A549 (cell line): ENCODE results near the gene CEACAM5. TPM values are rescaled to one million over a fixed set of nuclear protein-coding genes. Genes with fewer than 3 reads are reported as not detected.

Experiments used
- ATAC-seq, 2 experiments: fragments of 200-7000 bp in 1 of 2; fragments of >200 bp in 1 of 2; cut with Nextera tagmentation in 1 of 2; cut with Tn5 transposase in 1 of 2; 3 replicates each; pipeline versions ENCODE4 v1.8.0 to v1.9.1; 2018 to 2020; ENCODE audit warnings: mild to moderate bottlenecking in 1 of 2, moderate library complexity in 1 of 2
- CTCF ChIA-PET: fragments of 300-600 bp; sonication (Branson Sonifier 250); formaldehyde crosslinking; extraction: SDS; loops from one replicate; lab custom pipeline; 2021; ENCODE audit warnings: antibody characterized with exemption, inconsistent platforms; lab: Yijun Ruan, JAX
- POLR2A ChIA-PET: fragments of 350-600 bp; formaldehyde crosslinking; extraction: SDS; loops from one replicate; lab custom pipeline; 2021; ENCODE audit warnings: antibody characterized with exemption, inconsistent platforms; lab: Yijun Ruan, JAX
- DNase-seq, 2 experiments: peaks; one replicate each; pipeline versions ENCODE4 v3.0.0 to v3.0.0-alpha.2; 2011 to 2016; ENCODE audit warnings: low read depth in 1 of 2, low spot score in 1 of 2
- FAIRE-seq: peaks from 2 replicates; lab custom pipeline; 2011; peaks lifted over from hg19 to GRCh38; lab: Jason Lieb, UNC
- H3K27ac ChIP-seq, 2 experiments: fragments of >200 bp; sonication (Bioruptor Twin); formaldehyde crosslinking; 3 replicates each; pipeline ENCODE4 v1.5.1; 2016 to 2017
- H3K4me1 ChIP-seq: fragments of >200 bp; sonication (Bioruptor Twin); formaldehyde crosslinking; 3 replicates; pipeline ENCODE4 v1.6.1; 2016
- H3K4me2 ChIP-seq: fragments of >200 bp; sonication (Bioruptor Twin); formaldehyde crosslinking; 3 replicates; pipeline ENCODE4 v1.6.1; 2016
- H3K4me3 ChIP-seq: fragments of >200 bp; sonication (Bioruptor Twin); formaldehyde crosslinking; 3 replicates; pipeline ENCODE4 v1.5.1; 2016
- H3K9me3 ChIP-seq: fragments of >200 bp; sonication (Bioruptor Twin); formaldehyde crosslinking; 3 replicates; pipeline ENCODE4 v1.6.1; 2016
- BCL3 ChIP-seq: fragments of >200 bp; sonication (Bioruptor Twin); formaldehyde crosslinking; IDR thresholded peaks from 3 replicates; pipeline ENCODE4 v1.6.1; 2016
- BHLHE40 ChIP-seq: IDR thresholded peaks from 2 replicates; pipeline ENCODE4 v1.6.1; 2012; ENCODE audit warnings: low read depth, low read length, inconsistent platforms
- CHD2 ChIP-seq: fragments of 150-350 bp; IDR thresholded peaks from 2 replicates; pipeline ENCODE4 v1.6.1; 2014; ENCODE audit warnings: low read length; ENCODE audit not compliant: partially characterized antibody
- FOSB ChIP-seq: fragments of 250-450 bp; sonication (Bioruptor Pico); IDR thresholded peaks from 2 replicates; pipeline ENCODE4 v1.5.0; 2020; ENCODE audit warnings: mild to moderate bottlenecking, moderate library complexity
- FOSL2 ChIP-seq, 2 experiments: fragments of 450-650 bp in 1 of 2; fragments of >200 bp in 1 of 2; sonication (Bioruptor Twin) in 1 of 2; formaldehyde crosslinking; IDR thresholded peaks; 2 replicates each; pipeline versions ENCODE4 v1.5.0 to v1.6.1; 2016 to 2020; ENCODE audit warnings: mild to moderate bottlenecking in 1 of 2, moderate library complexity in 1 of 2
- NFE2L2 ChIP-seq: fragments of 150-350 bp; conservative IDR thresholded peaks from 2 replicates; pipeline ENCODE4 v1.6.1; 2014; ENCODE audit warnings: low read length
- PHF8 ChIP-seq: fragments of 200-600 bp; sonication (generic); IDR thresholded peaks from 2 replicates; pipeline ENCODE4 v1.6.1; 2016; ENCODE audit warnings: low read depth, mild to moderate bottlenecking, antibody characterized with exemption, moderate library complexity, borderline replicate concordance
- POLR2AphosphoS2 ChIP-seq: conservative IDR thresholded peaks from 2 replicates; pipeline ENCODE4 v1.6.1; 2012; ENCODE audit warnings: low read length, improper control_type of control experiment, inconsistent platforms
- RARB ChIP-seq: fragments of 250-450 bp; sonication (Bioruptor Pico); IDR thresholded peaks from 2 replicates; pipeline ENCODE4 v1.8.0; 2021; ENCODE audit warnings: mild to moderate bottlenecking, moderate library complexity
- REST ChIP-seq: fragments of 200-600 bp; sonication (generic); IDR thresholded peaks from 2 replicates; pipeline ENCODE4 v1.6.1; 2016; ENCODE audit warnings: antibody characterized with exemption, mild to moderate bottlenecking, moderate library complexity
- USF2 ChIP-seq: fragments of 450-650 bp; IDR thresholded peaks from 2 replicates; pipeline ENCODE4 v1.6.1; 2014; ENCODE audit warnings: antibody characterized with exemption
- ZFP36 ChIP-seq: fragments of 450-650 bp; IDR thresholded peaks from 2 replicates; pipeline ENCODE4 v1.6.1; 2014; ENCODE audit warnings: borderline replicate concordance; ENCODE audit not compliant: partially characterized antibody
- ZNF302 ChIP-seq: fragments of 250-450 bp; sonication (Bioruptor Pico); IDR thresholded peaks from 2 replicates; pipeline ENCODE4 v1.9.0; 2021; ENCODE audit warnings: inconsistent platforms, mild to moderate bottlenecking, moderate library complexity
- ZSCAN20 ChIP-seq: fragments of 250-450 bp; sonication (Bioruptor Pico); IDR thresholded peaks from 2 replicates; pipeline ENCODE4 v1.8.0; 2022; ENCODE audit warnings: mild to moderate bottlenecking, moderate library complexity
- WGBS: methylation state at CpG from one replicate; pipeline ENCODE4 v1.1.6; 2017; ENCODE audit errors: missing lambda C conversion rate; 5-methylcytosine and 5-hydroxymethylcytosine counted together
- polyA plus RNA-seq, 4 experiments: library from polyadenylated mRNA; depleted of rRNA in 3 of 4; stranded (reverse); fragments of >200 nt; fragmentation: RNase III in 1 of 4; extraction: RNeasy Plus Mini Kit Qiagen cat#74134 plus additional on column Dnase treatment in 1 of 4; gene quantifications; 2 replicates in 3 of 4; 3 replicates in 1 of 4; pipeline ENCODE4 v1.2.3, GENCODE V29; 2011 to 2017
- TF ChIP-seq, protein P1 (sequence below): IDR thresholded peaks from 2 replicates; pipeline ENCODE4 v1.6.1; 2012

Gene CEACAM5
- polyA plus RNA-seq, 2 of the 4 experiments (the other 2 are of a cell fraction) = 1.3 TPM; not detected in 1

DNA sequence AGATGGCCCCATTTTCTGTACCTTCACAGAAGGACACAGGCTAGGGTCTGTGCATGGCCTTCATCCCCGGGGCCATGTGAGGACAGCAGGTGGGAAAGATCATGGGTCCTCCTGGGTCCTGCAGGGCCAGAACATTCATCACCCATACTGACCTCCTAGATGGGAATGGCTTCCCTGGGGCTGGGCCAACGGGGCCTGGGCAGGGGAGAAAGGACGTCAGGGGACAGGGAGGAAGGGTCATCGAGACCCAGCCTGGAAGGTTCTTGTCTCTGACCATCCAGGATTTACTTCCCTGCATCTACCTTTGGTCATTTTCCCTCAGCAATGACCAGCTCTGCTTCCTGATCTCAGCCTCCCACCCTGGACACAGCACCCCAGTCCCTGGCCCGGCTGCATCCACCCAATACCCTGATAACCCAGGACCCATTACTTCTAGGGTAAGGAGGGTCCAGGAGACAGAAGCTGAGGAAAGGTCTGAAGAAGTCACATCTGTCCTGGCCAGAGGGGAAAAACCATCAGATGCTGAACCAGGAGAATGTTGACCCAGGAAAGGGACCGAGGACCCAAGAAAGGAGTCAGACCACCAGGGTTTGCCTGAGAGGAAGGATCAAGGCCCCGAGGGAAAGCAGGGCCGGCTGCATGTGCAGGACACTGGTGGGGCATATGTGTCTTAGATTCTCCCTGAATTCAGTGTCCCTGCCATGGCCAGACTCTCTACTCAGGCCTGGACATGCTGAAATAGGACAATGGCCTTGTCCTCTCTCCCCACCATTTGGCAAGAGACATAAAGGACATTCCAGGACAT is 13.4 kb upstream of the CEACAM5 start:
- Histone ChIP-seq H3K4me1 (peaks cover 20% of the 10 kb centered on the region), H3K4me2 (no peak overlapping the region), H3K27ac (no peak overlapping the region), H3K4me3 (no peak overlapping the region), H3K9me3 (peaks cover 10% of the 10 kb centered on the region; the same call in 2 of the 3 replicates)
- TF ChIP-seq BCL3 (no peak), ZFP36 (no peak), POLR2AphosphoS2 (no peak), FOSL2 (IDR thresholded peaks at IDR 0.05) (no peak), FOSL2 (CRISPR knock-in tag; IDR thresholded peaks at IDR 0.05) (no peak)
- FAIRE-seq (no peak), DNase-seq (no peak), ATAC-seq (no peak)
- 8% methylated on average over 8 of the region's 8 CpGs for WGBS
- ChIA-PET POLR2A (no interaction called here), CTCF (interaction anchor here (1.0 to 12.9 kb wide), 9 partner anchors 10 to 126 kb away, joined by 3 to 358 read pairs (median 10); partner anchors contain the start of genes CEACAM5 and CEACAM6)

- ChIA-PET POLR2A (no interaction called here), CTCF (interaction anchor here (1.0 to 12.9 kb wide), 8 partner anchors 9 to 132 kb away, joined by 3 to 358 read pairs (median 4); partner anchors contain the start of gene CEACAM5)
- 66% methylated on average over 2 of the region's 2 CpGs for WGBS
- FAIRE-seq (no peak), DNase-seq (no peak), ATAC-seq (no peak)
- peaks cover 10% of the 10 kb centered on the region; the same call in 2 of the 3 replicates for H3K9me3 ChIP-seq
- H3K4me3 ChIP-seq = no peak overlapping the region
- TF ChIP-seq NFE2L2 = no peak
- no peak for TF ChIP-seq FOSB (CRISPR knock-in tag)
- TF ChIP-seq REST = no peak
- no peak for TF ChIP-seq BHLHE40
- TF ChIP-seq PHF8 = no peak
- no peak for TF ChIP-seq ZNF302 (CRISPR knock-in tag)
- no peak for TF ChIP-seq CHD2
- no peak for TF ChIP-seq ZFP36
- TF ChIP-seq USF2 = no peak
- TF ChIP-seq, protein P1, sequence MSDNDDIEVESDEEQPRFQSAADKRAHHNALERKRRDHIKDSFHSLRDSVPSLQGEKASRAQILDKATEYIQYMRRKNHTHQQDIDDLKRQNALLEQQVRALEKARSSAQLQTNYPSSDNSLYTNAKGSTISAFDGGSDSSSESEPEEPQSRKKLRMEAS = no peak
- no peak for TF ChIP-seq RARB
- no peak for TF ChIP-seq ZSCAN20 (CRISPR knock-in tag)
- peaks cover 28% of the 10 kb centered on the region for H3K4me1 ChIP-seq
- H3K4me2 ChIP-seq = no peak overlapping the region
- H3K27ac ChIP-seq = no peak overlapping the region
Observed at GRCh38 chr19:41695745-41696144, 12.7 kb upstream of the CEACAM5 start.
